IPS-18a (cell line): ENCODE measurements around the gene VSTM5.
A peak's percentile ranks its signal among the peaks of the same experiment; 100 is the strongest.

ENCODE experiments used
- H3K27ac ChIP-seq: one replicate; pipeline ENCODE4 v1.5.1; 2013; ENCODE audit warnings: low read length
- H3K27me3 ChIP-seq: one replicate; pipeline ENCODE4 v1.6.1; 2013; ENCODE audit warnings: mild to moderate bottlenecking, low read length; ENCODE audit not compliant: control insufficient read depth, insufficient read depth
- H3K36me3 ChIP-seq: one replicate; pipeline ENCODE4 v1.6.1; 2013; ENCODE audit warnings: low read depth, low read length; ENCODE audit not compliant: control insufficient read depth
- H3K4me1 ChIP-seq: one replicate; pipeline ENCODE4 v1.6.1; 2013; ENCODE audit warnings: low read depth, low read length; ENCODE audit not compliant: control insufficient read depth
- H3K4me3 ChIP-seq: one replicate; pipeline ENCODE4 v1.5.1; 2013; ENCODE audit warnings: low read length
- H3K9ac ChIP-seq: one replicate; pipeline ENCODE4 v1.6.1; 2013; ENCODE audit warnings: mild to moderate bottlenecking, low read length, moderate library complexity
- H3K9me3 ChIP-seq: one replicate; pipeline ENCODE4 v1.6.1; 2013; ENCODE audit warnings: low read depth, low read length; ENCODE audit not compliant: control insufficient read depth

The VSTM5 gene

DNA sequence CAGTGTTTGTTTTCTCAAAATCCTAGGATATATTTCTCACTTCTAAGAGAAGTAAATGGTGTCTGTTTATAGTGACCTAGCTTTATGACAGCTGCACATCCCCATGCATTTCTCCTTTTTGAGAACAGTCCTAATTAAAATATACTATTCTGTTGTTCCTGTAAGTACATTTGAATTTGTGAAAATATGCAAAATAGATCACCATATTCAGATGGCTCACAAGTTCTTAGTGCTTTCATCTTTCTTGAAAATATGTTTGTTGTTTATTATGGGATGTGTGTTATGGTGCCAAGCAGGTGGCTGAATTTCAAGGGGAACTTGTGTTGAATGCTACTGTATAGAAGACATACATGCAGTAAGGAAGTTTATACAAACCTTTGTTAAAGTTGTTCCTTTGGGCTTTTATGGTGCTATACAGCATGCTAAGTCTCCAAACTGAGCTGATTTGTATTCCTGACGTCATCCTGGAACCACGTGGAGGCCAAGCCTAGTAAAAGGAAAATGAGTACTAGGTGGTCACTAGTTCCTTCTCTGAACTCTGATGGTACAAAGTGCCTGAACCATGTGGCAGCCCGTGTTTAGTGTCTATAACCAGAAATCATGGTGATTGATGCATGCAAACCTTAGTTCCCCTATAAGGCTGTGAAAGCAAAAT, 7.8 kb upstream of the VSTM5 start:
- no peak overlapping the region for H3K27ac ChIP-seq
- H3K9ac ChIP-seq: no peak overlapping the region
- peaks cover 9% of the 10 kb centered on the region for H3K4me1 ChIP-seq
- no peaks in the 10 kb centered on the region for H3K36me3 ChIP-seq
- no peaks in the 10 kb centered on the region for H3K27me3 ChIP-seq
- H3K9me3 ChIP-seq: no peaks in the 10 kb centered on the region
- no peak overlapping the region for H3K4me3 ChIP-seq

DNA sequence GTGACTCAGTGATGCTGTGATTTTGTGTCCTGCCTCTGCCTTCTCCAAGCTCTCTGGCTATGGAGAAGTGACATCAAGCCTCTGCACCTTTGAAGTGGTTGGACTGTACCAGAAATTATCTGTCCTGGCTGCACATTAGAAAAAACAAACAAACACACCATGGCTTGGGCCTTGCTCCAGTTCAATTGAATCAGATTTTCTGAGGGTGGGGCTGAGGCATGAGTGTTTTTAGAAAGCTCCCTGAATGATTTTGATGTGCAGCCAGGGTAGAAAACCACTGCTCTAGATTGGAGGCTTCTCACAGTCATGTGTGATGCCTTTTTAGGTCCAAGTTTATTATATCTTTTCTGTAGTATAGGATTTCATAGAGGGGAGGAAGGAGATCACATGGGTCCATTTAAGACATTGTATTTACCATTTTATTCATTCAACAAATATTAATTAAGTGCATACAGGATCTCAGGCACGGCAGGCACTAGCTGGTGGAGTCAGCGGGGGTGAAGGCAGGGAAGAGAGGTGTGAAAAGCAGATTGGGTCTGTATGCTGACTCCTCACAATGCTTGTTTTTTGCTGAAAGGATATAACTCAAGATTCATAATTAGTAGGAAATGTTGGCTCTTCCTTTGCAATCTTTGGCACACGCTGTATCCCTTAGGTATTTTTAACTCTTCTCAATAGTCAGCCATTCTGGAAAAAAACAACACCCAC, 7.1 kb upstream of the VSTM5 start:
- H3K4me1 ChIP-seq: peaks cover 9% of the 10 kb centered on the region
- H3K36me3 ChIP-seq: no peaks in the 10 kb centered on the region
- H3K9me3 ChIP-seq: no peaks in the 10 kb centered on the region
- no peak overlapping the region for H3K4me3 ChIP-seq
- no peak overlapping the region for H3K27ac ChIP-seq
- no peaks in the 10 kb centered on the region for H3K27me3 ChIP-seq
- H3K9ac ChIP-seq: no peak overlapping the region

DNA sequence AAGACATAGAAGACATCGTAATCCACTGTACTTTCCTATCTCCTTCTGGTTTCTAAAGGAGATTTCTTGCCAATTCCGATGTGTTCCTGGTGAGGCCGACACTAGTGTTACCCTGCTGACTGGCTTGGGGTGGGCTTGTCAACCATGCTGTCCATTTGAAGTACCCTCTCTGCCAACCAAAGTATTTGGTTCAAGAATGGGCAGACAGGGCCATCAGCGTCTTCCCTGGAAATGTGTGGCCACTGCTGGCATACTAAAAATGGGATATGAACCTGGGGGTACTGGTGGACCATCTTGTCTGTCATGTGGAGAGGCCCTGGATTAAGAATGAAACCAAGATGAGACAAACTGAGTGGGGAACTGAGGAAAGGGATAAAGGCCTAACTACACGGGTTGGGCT, 1.8 kb upstream of the VSTM5 start:
- Histone ChIP-seq H3K27me3 (no peaks in the 10 kb centered on the region), H3K9me3 (no peaks in the 10 kb centered on the region), H3K4me1 (peaks cover 7% of the 10 kb centered on the region), H3K9ac (no peak overlapping the region), H3K27ac (no peak overlapping the region), H3K4me3 (no peak overlapping the region), H3K36me3 (no peaks in the 10 kb centered on the region)

DNA sequence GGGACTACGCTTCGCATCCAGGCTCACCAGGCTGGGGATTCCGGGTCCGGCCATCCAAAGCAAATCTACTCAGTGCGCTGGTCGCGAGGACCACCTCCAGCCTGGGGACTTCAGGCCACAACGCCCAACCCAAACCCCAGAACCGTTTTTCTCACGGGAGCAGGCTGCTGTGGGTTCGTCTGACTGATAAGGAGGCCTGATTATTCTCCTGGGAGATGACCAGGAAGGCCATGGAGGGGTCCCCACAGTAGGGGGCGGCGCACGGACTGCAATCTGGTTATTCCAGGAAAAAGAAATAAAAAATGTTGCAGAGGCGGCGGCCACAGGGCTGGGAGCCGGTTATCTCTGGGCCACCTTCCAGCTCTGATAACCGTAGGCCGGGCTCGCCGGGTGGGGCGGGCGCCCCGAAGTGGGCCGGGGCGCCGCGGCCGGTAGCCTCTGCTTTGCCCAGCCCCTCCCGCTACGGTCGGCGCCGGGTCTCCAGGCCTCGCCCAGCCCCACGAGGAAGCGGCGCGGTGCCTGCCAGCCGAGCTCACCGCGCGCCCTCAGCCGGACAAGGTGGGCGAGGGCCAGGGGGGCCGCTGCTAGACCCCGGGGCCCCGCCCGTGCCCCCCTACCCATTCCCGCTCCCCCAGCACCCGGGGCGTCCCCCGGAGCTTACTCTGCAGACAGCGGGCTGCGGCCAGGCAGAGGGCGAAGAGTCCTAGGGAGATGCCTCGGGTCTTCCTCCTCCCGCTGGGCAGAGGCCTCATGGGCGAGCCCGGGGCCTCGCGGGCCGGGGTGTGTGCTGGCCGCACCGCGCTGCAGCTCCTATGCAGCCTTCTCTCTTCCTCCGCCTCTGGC, 446 bp downstream of the VSTM5 start:
- Histone ChIP-seq H3K9ac (no peak overlapping the region), H3K27ac (no peak overlapping the region), H3K9me3 (no peaks in the 10 kb centered on the region), H3K27me3 (no peaks in the 10 kb centered on the region), H3K36me3 (no peaks in the 10 kb centered on the region), H3K4me1 (no peaks in the 10 kb centered on the region), H3K4me3 (peak overlapping the region; percentile 27)

DNA sequence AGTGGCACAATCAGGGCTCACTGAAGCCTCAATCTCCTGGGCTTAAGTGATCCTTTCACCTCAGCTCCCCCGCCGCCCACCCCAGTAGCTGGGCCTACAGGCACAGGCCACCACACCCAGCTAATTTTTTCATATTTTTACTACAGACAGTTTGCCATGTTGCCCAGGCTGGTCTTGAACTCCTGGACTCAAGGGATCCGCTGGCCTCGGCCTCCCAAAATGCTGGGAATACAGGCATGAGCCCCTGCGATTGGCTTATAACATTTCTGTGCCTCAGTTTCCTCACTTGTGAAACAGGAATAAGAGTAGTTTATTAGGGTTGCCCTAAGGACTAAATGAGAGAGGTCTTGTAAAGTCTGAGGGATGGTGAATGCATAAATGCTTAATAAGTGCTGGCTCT, 1.2 kb downstream of the VSTM5 start:
- no peaks in the 10 kb centered on the region for H3K36me3 ChIP-seq
- H3K9me3 ChIP-seq: no peaks in the 10 kb centered on the region
- H3K27ac ChIP-seq: no peak overlapping the region
- no peak overlapping the region for H3K9ac ChIP-seq
- no peaks in the 10 kb centered on the region for H3K4me1 ChIP-seq
- no peak overlapping the region for H3K4me3 ChIP-seq
- H3K27me3 ChIP-seq: no peaks in the 10 kb centered on the region

DNA sequence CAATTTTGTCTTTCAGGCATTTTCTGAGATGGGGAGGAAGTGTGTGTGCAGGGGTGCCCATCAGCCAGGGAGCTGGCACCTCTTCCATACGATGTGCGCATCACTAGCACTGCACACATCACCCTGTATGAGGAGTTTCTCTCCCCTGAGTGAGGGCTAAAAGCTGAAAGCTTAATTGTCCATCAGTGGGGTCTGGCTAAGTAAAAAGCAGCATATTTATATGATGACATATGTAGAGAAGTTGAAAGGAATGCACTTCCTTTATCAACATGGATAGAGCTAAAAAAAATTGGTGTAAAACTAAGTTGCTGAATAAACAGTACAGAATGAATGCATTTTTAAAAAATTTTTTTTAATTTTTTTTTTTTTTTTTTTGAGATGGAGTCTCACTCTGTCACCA, 4.0 kb downstream of the VSTM5 start:
- no peaks in the 10 kb centered on the region for H3K9me3 ChIP-seq
- H3K36me3 ChIP-seq: no peaks in the 10 kb centered on the region
- no peak overlapping the region for H3K4me3 ChIP-seq
- H3K27me3 ChIP-seq: no peaks in the 10 kb centered on the region
- no peak overlapping the region for H3K27ac ChIP-seq
- no peaks in the 10 kb centered on the region for H3K4me1 ChIP-seq
- no peak overlapping the region for H3K9ac ChIP-seq

DNA sequence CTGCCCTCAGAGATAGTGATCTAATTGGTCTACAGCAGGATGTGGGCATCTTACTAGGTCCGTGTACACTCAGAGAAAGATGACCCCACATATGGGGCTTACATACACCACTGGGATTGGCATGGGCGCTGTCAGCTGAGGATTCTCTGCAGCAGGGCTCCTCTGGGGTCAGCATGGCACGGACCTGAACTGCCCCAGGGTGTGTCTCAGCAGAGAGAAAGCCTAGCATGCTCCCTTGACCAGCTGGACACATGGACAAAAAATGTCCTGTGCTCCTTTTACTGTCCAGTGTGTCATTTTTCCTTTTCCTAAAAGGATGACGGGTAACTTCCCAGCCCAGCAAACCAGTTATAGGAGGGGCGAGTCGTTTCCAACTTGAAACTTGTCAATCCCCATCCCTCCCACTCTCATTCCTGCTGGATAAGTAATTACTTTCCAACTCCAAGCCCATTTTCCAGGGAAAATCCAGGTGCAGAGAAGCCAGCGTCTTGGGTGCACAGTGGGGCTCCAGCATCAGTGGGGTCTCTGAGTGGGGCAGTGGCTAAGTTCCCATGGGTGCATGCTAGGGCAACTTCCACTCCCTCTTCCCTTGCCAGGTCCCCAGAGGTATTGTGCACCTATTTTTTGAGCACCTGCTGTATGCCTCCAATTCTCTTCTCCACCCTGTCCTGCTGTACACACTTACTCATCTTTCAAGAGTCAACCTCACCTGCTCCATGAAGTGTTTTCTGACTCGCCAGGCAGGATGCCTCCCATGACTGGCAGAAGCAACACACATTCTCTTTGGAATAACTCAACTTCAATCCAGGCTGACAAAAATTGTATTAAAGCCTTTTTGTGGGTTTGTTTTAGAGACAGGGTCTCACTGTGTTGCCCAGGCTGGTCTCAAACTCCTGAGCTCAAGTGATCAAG, 5.0 kb downstream of the VSTM5 start:
- no peak overlapping the region for H3K9ac ChIP-seq
- H3K27ac ChIP-seq: no peak overlapping the region
- no peaks in the 10 kb centered on the region for H3K27me3 ChIP-seq
- no peak overlapping the region for H3K4me3 ChIP-seq
- H3K36me3 ChIP-seq: no peaks in the 10 kb centered on the region
- no peaks in the 10 kb centered on the region for H3K4me1 ChIP-seq
- no peaks in the 10 kb centered on the region for H3K9me3 ChIP-seq

DNA sequence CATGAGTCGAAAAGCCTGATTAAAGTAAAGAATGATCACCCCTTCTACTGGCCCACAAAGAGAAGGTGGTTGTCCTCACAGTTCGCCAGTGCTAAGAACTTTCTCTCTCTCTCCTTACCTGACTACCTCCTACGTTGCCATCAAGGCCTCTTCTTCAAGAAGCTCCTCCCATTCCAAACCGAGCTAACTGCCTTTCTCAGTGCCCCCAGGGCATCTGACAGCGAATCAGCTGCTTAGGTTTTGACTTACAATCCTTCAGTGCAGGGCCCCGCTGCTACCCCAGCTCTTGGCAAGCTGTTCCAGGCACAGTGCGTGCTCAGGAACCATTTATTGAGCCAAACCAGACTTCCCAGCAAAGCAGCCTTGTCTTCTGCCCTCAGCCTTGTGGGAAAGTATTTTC, 5.8 kb downstream of the VSTM5 start:
- Histone ChIP-seq H3K9me3 (no peaks in the 10 kb centered on the region), H3K27me3 (no peaks in the 10 kb centered on the region), H3K27ac (no peak overlapping the region), H3K4me1 (no peaks in the 10 kb centered on the region), H3K9ac (no peak overlapping the region), H3K36me3 (no peaks in the 10 kb centered on the region), H3K4me3 (no peak overlapping the region)

DNA sequence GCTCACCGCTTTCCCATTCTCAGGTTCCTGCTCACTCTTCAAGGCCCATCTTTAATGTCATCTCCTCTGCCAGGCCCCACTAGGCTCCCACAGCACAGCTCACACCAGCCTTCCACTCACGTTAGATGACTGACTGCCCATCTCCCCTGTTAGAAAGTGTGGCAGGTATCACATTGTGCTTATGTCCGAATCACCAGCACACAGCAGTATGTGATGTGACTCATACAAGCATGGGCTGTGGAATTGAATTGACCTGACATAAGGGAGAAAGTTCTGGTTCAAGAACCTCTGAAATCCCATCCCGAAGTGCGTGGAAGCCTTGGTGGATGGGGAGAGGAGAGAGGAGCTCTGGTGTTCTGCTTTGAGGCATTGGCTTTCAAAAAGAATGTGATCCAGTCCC, 6.5 kb downstream of the VSTM5 start:
- Histone ChIP-seq H3K9ac (no peak overlapping the region), H3K27ac (no peak overlapping the region), H3K4me1 (no peaks in the 10 kb centered on the region), H3K27me3 (no peaks in the 10 kb centered on the region), H3K36me3 (no peaks in the 10 kb centered on the region), H3K4me3 (no peak overlapping the region), H3K9me3 (no peaks in the 10 kb centered on the region)

DNA sequence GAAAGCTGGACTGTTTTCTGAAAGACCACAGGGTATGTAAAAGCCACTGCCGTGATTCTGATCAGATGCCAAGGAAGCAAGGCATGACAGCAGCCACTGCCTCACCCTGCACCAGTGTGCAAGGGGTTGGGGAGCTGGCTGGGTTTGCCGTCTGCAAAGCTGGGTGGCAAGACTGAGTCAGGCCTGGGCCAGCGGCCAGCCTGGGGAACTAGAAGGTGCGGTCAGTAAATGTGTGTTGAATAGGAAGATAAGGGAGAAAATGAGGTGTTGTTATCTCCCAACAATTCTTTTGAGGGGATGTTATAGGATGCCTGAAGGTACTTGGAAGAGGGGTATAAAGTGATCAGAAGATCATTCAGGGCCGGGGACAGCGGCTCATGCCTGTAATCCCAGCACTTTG, 8.0 kb downstream of the VSTM5 start:
- Histone ChIP-seq H3K9ac (no peak overlapping the region), H3K27ac (no peak overlapping the region), H3K27me3 (no peaks in the 10 kb centered on the region)

DNA sequence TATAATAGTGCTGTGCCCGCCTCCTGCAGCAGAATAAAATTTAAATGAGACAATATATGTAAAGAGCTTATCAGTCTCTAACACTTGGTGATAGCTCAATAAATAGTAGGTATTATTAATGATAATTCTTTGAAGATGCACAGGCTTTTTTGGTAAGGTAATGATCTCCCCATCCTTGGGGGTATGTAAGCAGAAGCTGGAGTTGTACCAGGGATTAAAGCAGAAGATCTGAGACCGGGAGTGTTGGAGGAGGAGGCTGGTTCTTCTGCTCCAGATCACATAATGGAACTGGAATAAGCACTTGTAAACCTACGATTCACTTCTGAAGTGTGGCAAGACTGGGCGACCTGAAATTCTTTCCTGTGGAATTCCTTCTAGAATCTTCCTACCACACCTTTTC, 8.4 kb downstream of the VSTM5 start:
- Histone ChIP-seq H3K9ac (no peak overlapping the region), H3K27ac (no peak overlapping the region), H3K4me1 (no peaks in the 10 kb centered on the region), H3K27me3 (no peaks in the 10 kb centered on the region), H3K9me3 (no peaks in the 10 kb centered on the region), H3K4me3 (no peak overlapping the region), H3K36me3 (no peaks in the 10 kb centered on the region)

More for the DNA sequence above, 8.0 kb downstream of the VSTM5 start:
- H3K4me3 ChIP-seq: no peak overlapping the region
- H3K36me3 ChIP-seq: no peaks in the 10 kb centered on the region
- H3K9me3 ChIP-seq: no peaks in the 10 kb centered on the region
- H3K4me1 ChIP-seq: no peaks in the 10 kb centered on the region
